ENCODE results near the gene ZFAND4.

GRCh38 chr10:45582386-45582781 is 90.2 kb downstream of the ZFAND4 start:
- TF ChIP-seq CTCF (IDR thresholded peaks at IDR 0.05 in 2 of 3, conservative IDR thresholded peaks at IDR 0.05 in 1 of 3; ENCODE audit: control insufficient read depth in 2 of 3, extremely low read depth in 1 of 3, insufficient read depth in 1 of 3, low read depth in 3 of 3, low read length in 3 of 3) (no peak), EGR1 (IDR thresholded peaks at IDR 0.05; ENCODE audit: borderline replicate concordance in 1 of 2, low read depth in 2 of 2, low read length in 2 of 2) (no peak), SIN3A (IDR thresholded peaks at IDR 0.05; ENCODE audit: low read depth, low read length) (no peak)
